ENCODE measurements around the gene FYTTD1. TPM values are rescaled to one million over a fixed set of nuclear protein-coding genes. Genes with fewer than 3 reads are reported as not detected.

FYTTD1 gene
- total and polyA plus RNA-seq, 2 of the 4 experiments (the other 2 are of a cell fraction), result 20.4 to 50.2 TPM

- Histone ChIP-seq H2BK120ac (ENCODE audit: low read depth, low read length) (peak overlapping the region; percentile 0; the same call in 1 of the 2 replicates), H3K23ac (ENCODE audit: low read depth, low read length) (no peak overlapping the region; the same call in 1 of the 2 replicates), H3K4ac (ENCODE audit: low read depth, low read length) (no peak overlapping the region), H3K4me2 (ENCODE audit: low read depth, low read length) (no peak overlapping the region), H4K8ac (ENCODE audit: low read depth in 2 of 2, low read length in 2 of 2) (peak overlapping the region in 1 of 2 experiments; percentile 63; a peak in 2 of 4 replicates), H2BK20ac (ENCODE audit: low read depth, low read length) (no peak overlapping the region; the same call in 1 of the 2 replicates), H3K9me3 (ENCODE audit: control insufficient read depth, insufficient read depth, low read length) (no peaks in the 10 kb centered on the region), H4K5ac (ENCODE audit: low read depth, low read length) (peak overlapping the region; percentile 87), H3K36me3 (ENCODE audit: control insufficient read depth, insufficient read depth, low read length) (peaks cover 40% of the 10 kb centered on the region), H3K9ac (ENCODE audit: low read depth, low read length) (no peak overlapping the region), H4K20me1 (ENCODE audit: insufficient read depth, low read length) (no peaks in the 10 kb centered on the region), H2AK9ac (replicated peaks; ENCODE audit: low read depth, low read length, poor library complexity) (no peak overlapping the region), H2AFZ (replicated peaks; ENCODE audit: low read length, poor library complexity) (peak overlapping the region; percentile 24), H3K14ac (replicated peaks; ENCODE audit: low read depth, low read length) (no peak overlapping the region; the same call in 1 of the 2 replicates), H3K27ac (ENCODE audit: insufficient read depth, low read length) (peak overlapping the region; percentile 50), H3K4me1 (ENCODE audit: control insufficient read depth, insufficient read depth, low read length) (peaks cover 7% of the 10 kb centered on the region), H3K9me1 (ENCODE audit: insufficient read depth, low read length) (peaks cover 8% of the 10 kb centered on the region), H3K56ac (ENCODE audit: extremely low read depth, insufficient read depth, low read length) (no peak overlapping the region), H2BK15ac (ENCODE audit: low read depth, low read length) (peak overlapping the region; percentile 86; the same call in 1 of the 3 replicates), H3K18ac (ENCODE audit: low read depth, low read length) (peak overlapping the region; percentile 84), H4K91ac (ENCODE audit: insufficient read depth, low read depth, low read length) (peak overlapping the region; percentile 54; the same call in 1 of the 2 replicates), H2AK5ac (ENCODE audit: low read depth, low read length) (peak overlapping the region; percentile 26; the same call in 1 of the 2 replicates), H3K4me3 (ENCODE audit: insufficient read depth, low read depth, low read length) (no peak overlapping the region), H3K79me1 (ENCODE audit: low read depth in 1 of 2, low read length in 2 of 2) (peaks cover 3 to 29% of the 10 kb centered on the region in 2 experiments; a peak in 2 of 4 replicates), H2BK5ac (ENCODE audit: low read depth, low read length, poor library complexity, severe bottlenecking) (peak overlapping the region; percentile 79), H3K27me3 (ENCODE audit: control insufficient read depth, insufficient read depth, low read length) (no peaks in the 10 kb centered on the region)
- BruUV-seq (replicated peaks), result no TSS peak
- in situ Hi-C loops (cut with MboI; ENCODE audit: low sequenced_read_pairs) (no loop called here), intact Hi-C loops (cut with micrococcal nuclease) (no loop called here), dilution Hi-C loops (cut with HindIII; ENCODE audit: low sequenced_read_pairs, unreplicated experiment) (no loop called here)
- ATAC-seq (ENCODE audit: low read depth) (peak; percentile 86), DNase-seq (peak; percentile 76)
- TF ChIP-seq MAZ (IDR thresholded peaks at IDR 0.05; ENCODE audit: borderline replicate concordance, low read depth, low read length) (no peak), MAFK (IDR thresholded peaks at IDR 0.05; ENCODE audit: low read depth, low read length) (no peak), NFE2L2 (IDR thresholded peaks at IDR 0.05; ENCODE audit: low read depth, low read length) (no peak), BHLHE40 (IDR thresholded peaks at IDR 0.05; ENCODE audit: low read depth, low read length) (no peak), FOS (IDR thresholded peaks at IDR 0.05; ENCODE audit: low read depth, low read length) (no peak), RAD21 (IDR thresholded peaks at IDR 0.05; ENCODE audit: low read length) (no peak), RCOR1 (IDR thresholded peaks at IDR 0.05; ENCODE audit: insufficient replicate concordance, low read length) (no peak), POLR2A (IDR thresholded peaks at IDR 0.05; ENCODE audit: low read depth, low read length) (no peak), CTCF (conservative IDR thresholded peaks at IDR 0.05; ENCODE audit: low read depth, low read length) (no peak), CHD1 (IDR thresholded peaks at IDR 0.05; ENCODE audit: low read depth, low read length) (no peak), CEBPB (IDR thresholded peaks at IDR 0.05; ENCODE audit: low read depth, low read length) (no peak)
- POLR2A ChIA-PET (ENCODE audit: unreplicated experiment), result no interaction called here
- WGBS, 2 experiments (ENCODE audit: extremely low coverage in 2 of 2, insufficient read length in 1 of 2), result 100% methylated on average over 2 of the region's 9 CpGs; no CpG with 5 or more reads in 1 of the 2 experiments
- CTCF ChIA-PET, result interaction anchor here (1.1 kb wide), 1 partner anchor 12 kb away, joined by 3 read pairs; no protein-coding TSS in a partner anchor
Observed at GRCh38 chr3:197700095-197700494, 49.6 kb upstream of the FYTTD1 start.
